Stimulated activated CD8-positive, alpha-beta memory T cell treated with anti-CD3 and anti-CD28 coated beads, Interleukin-15, amount 100 ng/mL, for 1 hour (primary cell): ENCODE results near the gene CD2.

Experiments
- DNase-seq: peaks from one replicate; pipeline ENCODE4 v3.0.0-alpha.2; 2020; ENCODE audit warnings: low read depth

The CD2 gene, protein sequence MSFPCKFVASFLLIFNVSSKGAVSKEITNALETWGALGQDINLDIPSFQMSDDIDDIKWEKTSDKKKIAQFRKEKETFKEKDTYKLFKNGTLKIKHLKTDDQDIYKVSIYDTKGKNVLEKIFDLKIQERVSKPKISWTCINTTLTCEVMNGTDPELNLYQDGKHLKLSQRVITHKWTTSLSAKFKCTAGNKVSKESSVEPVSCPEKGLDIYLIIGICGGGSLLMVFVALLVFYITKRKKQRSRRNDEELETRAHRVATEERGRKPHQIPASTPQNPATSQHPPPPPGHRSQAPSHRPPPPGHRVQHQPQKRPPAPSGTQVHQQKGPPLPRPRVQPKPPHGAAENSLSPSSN

DNA sequence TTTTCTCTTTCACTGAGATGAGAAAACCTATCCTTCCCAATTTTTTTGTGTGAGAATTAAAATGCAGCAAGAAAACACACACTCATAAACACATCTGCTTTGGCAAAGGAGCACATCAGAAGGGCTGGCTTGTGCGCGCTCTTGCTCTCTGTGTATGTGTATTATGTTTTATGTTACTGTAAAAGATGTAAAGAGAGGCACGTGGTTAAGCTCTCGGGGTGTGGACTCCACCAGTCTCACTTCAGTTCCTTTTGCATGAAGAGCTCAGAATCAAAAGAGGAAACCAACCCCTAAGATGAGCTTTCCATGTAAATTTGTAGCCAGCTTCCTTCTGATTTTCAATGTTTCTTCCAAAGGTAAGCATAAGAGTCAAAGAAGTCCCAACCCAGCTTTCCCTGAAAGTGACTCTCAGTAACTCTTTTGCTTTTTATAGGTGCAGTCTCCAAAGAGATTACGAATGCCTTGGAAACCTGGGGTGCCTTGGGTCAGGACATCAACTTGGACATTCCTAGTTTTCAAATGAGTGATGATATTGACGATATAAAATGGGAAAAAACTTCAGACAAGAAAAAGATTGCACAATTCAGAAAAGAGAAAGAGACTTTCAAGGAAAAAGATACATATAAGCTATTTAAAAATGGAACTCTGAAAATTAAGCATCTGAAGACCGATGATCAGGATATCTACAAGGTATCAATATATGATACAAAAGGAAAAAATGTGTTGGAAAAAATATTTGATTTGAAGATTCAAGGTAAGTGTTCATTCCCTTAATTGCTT is at the start of gene CD2:
Gene CD2 (plus strand): TSS at position 233 of the 780 bp plus-strand sequence. CDS start 63 bp downstream, at position 296.
- no peak for DNase-seq

DNA sequence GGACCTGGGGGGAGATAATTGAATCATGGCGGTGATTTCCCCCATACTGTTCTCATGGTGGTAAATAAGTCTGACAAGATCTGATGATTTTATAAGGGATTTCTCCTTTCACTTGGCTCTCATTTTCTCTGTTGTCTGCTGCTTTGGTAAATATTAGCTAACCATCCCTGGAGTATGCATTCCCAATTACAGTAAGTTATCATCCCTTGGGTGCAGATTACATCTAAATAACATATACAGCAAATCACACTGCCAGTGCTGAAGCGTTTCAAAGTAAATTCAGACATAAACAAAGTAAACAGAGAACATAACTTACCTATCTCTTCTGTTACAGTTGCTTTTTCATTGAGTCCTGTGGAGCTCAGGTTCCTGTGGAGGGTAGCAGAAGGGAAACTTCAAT is 48.1 kb upstream of the CD2 start:
- DNase-seq, result no peak

DNA sequence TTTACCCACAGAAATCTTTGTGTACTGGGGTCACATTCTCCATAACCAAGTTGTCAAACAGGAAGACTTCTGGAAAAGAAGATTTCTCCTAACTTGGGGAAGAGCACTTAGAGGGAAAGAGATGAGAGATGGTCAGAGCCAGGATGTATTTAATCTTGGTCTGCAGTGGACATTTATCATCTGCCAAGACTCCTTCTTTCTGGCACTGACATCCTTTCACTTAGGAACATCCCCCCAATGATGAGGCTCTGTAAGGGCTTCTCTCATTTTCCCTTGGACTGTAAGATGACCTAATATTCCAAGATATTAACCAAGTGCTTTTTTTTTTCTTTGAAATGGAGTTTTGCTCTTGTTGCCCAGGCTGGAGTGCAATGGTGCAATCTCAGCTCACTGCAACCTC is 47.4 kb upstream of the CD2 start:
- no peak for DNase-seq

DNA sequence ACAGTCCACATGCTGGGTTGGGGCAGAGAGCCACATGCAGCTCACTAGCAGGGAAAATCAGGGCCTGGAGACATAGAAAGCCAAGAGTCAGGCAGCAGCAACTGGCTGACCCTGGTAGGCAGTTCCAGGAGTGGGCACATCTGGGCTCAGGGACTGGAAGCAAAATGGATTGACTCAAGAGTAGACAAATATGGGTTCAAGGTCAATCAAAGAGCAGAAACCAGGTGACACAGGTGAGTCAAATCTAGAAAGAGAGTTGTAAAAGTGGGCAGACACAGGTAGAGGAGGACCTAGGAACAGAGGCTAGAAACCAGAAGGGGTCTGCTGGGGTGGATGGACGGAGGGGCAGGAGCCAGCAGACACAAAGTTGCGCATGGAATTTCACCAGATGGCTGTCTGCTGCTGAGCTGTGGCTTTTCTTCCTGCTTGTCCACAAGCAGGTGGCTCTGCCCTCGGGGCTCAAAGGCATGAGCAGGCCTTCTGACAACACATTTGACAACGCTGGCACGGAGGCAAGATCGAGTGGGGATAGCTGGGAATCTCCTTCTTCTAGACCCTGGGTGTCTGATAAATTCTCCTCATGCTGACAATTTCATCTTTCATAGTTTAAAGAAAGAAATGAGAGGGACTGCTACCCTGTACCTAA is 45.9 kb upstream of the CD2 start:
- DNase-seq, result no peak

DNA sequence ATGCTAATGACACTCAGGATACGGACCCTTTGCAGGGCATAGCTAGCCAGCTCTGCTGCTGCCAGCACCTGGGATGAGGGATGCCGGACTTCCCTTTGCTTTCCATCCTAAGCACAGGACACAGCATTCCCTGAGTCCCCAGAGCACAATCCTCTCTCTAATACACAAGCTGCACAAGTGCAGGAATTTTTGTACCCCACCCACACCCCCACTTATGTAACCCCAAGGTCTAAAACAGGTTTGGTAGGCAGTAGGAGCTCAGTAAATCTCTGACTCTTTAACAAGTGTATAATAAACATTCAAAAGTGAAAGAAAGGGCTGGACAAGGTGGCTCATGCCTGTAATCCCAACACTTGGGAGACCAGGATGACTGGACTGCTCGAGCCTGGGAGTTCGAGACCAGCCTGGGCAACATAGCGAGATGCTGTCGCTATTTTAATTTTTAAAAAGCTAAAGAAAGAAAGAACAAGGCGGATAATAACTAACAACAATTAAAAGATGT is 44.5 kb upstream of the CD2 start:
- no peak for DNase-seq

DNA sequence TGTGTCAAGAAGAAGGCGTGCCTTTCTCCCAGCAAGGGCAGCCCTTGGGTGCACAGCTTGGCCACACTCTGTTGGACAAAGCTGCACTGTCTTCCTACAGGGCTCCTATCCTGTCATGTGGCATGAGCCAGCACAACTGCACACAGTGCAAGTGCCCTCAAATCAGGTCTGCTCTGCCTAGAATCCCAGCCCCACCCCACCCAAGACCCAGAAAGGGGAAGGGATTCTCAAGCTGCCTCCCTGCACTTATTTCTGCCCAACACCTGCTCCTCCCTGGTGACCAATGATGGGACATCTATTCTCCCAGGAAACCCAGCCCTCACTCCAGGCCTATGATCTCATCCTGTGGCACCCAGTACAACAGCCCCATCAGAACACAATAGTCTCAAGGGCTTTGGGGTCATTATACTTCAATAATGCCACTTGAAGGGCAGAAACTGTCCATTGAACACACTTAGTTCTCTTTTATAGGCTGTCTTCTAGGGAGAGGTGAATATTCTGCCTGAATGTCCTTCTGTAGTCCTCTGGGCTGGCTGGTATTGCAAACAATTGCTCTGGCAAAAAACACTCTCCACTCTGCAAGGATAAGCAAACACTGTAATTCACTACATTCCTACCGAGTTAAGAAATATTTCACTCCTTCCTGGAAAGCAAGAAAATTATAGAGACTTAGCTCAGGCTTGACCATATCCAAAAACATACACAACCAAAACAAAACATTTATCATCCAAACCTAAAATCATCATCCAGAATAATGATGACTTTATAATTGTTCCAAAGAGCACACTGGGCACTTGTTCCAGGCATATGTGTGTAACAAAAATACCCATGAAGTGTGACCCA is 43.6 kb upstream of the CD2 start:
- DNase-seq, result no peak

DNA sequence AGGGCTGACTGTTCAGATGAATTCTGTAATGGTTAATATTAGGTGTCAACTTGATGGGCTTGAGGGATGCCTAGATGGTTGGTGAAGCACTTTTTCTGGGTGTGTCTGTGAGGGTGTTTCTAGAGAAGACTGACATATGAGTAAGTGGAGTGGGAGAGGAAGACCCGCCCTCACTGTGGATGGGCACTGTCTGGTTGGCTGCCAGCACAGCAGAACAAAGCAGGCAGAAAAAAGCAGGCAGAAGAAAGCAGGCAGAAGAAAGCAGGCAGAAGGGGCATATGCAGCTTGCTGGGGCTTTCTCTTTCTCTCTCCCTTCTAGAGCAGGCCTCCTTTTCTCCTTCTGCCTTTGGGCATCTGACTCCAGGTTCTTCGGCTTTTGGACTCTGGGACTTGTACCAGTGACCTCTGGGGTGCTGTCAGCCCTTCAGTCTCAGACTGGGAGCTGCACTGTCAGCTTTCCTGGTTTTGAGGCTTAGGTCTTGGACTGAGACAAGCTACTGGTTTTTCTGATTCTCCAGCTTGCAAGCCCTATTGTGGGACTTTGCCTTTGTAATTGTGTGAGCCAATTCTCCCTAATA is 42.9 kb upstream of the CD2 start:
- no peak for DNase-seq

DNA sequence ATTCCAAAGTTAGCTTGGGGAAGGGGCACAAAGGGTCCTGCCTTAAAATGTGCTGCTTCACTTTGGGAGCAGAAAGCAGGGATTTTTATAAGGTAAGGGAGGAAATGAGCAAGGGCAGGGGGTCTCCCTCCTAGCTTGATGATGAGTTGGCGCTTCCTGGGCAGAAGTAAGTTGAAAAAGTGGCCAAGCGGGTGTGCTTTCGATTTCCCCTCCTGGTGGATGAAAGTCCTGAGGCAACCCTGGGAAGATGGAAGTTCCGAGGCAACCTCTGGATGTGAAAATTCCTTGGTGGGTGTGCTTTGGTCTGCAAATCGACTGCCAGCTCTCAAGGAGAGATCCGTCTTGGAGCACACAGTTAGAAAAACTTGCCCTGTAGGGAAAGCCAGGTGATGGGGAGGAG is 41.7 kb upstream of the CD2 start:
- DNase-seq, result no peak

DNA sequence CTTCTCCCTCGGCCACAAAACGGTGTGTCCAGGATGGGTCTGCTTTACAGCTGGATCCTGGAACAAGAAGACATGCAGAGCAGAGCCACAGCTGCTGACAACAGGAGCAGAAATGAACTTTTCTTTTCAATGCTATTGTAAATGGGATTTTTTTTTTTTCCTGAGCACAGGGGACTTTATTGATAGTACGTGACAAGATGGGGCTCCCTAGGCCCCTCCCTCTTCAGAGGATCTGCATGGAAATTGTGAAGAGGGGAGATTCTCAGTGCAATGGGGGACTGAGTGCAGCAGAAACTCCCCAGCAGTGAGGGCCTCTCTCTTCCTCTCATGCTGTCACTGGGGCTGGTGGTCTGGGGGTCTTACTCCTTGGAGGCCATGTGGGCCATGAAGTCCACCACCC is 40.8 kb upstream of the CD2 start:
- DNase-seq, result no peak

DNA sequence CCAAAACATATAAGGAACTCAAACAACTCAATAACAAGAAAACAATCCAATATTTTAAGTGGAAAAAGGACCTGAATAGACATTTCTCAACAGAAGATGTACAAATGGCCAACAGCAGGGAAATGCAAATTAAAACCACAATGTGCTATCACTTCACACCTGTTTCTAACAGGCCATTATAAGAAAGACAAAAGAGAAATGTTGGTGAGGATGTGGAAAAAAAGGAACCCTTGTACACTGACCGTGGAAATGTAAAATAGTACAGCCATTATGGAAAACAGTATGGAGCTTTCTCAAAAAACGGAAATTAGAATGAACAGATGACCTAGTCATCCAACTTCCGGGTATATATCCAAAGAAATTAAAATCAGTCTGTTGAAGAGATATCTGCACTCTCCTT is 37.8 kb upstream of the CD2 start:
- no peak for DNase-seq

DNA sequence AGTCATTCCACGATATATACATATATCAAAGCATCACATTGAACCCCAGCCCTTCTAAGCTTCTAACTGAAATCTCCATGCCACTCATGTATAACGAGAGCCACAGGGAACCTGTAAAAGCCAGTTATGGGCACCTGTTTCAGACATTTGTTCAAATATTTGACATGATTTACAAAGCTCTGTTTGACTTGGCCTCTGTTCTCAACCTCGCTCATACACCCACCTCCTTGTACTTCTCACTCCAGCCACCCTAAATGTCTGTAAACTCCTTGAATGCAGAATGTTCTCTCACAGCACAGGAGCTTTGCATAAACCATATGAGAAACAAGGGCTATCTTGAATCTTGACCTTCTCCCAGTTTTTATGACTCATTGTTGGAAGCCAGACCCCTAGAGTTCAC is 36.9 kb upstream of the CD2 start:
- DNase-seq, result no peak

DNA sequence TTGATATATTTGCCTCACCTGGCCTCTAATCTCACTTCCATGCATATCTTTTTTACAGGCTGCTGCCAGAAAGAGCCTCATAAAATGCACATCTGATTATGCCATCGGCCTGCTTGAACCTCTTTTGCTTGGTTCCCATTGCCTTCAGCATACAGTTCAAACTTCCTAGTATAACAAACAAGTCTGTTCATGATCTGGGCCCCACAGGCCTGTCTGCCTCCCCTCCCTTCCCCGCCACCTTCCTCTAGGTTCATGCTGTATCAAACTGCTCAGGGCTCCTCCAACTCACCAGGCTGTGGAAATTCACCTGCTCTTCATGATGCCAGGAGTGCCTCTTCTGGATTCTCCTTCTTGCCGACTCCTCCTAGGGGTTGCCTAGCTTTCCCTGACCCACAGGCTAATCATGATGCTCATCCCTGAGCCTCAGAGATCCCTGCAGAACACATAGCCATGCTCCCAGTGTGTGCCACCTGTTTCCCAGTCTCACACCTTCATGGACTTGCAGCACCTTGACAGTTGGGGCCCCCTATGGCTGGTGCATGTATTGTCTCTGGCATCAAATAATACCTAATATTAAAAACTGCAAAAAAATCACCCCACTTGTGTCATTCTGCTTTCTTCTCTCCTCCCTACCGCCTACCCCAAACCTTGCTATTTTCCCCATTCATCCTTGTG is 33.7 kb upstream of the CD2 start:
- no peak for DNase-seq

DNA sequence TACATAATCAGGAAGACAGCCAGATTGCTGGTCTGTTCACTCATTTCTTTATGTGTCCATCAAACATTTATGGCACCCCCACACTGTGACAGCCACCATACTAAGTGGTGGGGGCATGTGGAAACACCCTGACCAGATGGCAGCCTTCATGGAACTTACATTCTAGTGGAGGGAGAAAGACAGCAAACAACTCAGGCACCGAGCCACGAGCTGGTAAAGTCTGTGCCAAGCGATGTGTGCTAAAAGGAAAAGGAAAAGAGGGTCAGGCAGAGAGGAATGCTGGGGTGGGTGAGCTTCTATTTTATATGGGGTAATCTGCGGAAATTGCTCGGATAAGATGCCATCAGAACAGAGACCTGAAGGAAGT is 33.2 kb upstream of the CD2 start:
- no peak for DNase-seq

DNA sequence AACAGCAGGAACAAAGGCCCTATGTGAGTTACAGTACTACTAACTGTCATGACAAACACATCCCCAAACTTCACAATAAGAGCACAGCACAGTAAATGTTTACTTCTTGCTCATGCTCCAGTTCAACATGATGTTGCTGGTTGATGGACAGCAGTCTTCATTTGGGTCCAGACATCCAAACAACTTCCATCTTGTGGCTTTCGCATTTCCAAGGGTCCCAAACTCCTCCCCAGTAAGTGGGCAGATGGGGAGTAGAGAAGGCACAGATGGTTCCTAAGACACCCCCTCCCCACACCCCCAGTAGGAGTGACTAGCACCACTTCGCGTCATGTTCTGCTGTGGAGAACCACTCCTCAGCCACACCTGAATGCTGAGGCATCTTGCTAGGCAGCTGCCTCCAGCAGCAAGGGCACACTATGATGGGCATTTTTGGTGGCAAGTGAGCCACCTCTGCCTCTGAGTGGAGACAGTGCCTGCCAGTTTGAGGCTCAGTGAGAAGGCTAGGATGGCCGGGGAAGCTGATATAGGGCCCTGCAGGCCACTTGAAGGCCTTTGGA is 32.7 kb upstream of the CD2 start:
- no peak for DNase-seq

DNA sequence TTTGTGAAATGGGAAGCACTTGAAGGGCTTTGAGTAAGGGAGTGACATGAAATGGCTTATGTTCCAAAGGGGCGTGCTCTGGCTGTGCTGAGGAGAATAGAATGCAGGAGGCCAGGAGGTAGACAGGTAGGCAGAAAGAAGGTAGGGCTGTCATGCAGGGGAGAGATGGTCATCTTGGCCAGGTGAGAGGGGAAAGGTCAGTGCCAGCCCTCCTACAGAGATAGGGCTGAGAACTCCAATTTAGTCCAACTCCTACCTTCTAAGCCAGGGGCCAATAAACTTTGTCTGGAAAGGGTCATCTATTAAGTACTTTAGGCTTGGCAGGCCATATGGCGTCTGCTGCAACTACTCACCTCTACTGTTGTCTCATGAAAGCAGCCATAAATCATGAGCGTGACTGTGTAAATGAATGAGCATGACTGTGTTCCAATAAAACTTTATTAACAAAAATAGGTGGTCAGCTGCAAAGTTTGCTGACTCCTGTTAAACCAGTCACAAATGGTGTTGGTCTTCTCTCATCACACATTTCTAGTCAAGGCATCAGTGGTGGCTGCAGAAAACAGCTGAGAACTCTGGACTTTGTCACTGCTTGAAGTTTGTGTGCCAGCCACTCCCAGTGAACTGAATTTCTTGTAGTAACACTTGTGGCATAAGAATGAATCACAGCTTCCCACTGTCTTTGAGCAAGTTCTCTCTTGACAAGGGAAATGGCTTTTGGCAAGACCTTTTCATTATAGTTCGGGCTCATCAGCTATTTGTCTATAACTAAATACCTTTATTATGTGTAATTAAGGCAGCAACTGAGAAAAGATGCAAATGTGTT is 32.0 kb upstream of the CD2 start:
- DNase-seq, result no peak

DNA sequence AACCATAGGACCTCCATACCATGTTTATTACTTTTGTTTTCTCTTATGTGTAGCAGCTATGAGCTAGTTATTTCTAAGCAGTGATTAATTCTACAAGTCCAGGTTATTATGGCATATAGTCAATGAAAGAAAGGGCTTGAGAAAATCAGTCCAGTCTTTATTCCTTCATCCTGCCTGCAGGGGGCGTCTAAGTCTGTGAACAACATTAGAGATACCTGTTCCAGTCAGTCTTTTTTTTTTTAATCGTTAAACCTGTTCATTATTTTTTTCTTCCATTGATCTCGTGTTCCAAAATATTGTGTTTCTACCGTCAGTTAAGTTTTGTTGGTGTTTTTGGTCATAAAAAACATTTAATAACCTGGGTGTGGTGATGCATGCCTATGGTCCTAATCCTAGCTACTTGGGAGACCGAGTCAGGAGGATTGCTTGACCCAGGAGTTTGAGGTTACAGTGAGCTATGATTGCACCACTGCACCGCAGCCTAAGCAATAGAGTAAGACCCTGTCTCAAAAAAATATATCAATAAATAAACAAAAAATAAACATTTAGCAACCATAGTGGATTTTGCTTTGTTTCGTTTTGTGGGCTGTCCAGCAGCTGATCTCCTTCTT is 29.4 kb upstream of the CD2 start:
- peak; percentile 73 for DNase-seq

DNA sequence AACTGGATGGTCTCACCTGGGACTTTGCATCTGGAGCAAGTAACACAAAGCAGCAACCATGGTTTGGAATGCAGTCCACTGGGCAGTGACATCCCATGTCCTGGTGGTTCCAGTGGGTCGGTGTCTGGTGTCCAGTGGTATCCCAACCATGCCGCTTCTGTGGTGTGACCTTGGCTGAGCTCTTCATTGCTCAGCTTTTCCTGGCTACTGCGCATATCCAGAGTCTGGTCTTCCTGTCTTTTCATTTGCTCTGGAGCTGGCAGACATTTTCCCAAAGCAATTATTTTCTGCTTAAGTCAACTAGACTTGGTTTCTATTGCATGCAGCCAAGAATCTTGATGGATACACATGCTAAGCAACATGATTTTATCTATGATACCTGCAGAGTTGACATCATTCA is 28.4 kb upstream of the CD2 start:
- DNase-seq, result no peak

DNA sequence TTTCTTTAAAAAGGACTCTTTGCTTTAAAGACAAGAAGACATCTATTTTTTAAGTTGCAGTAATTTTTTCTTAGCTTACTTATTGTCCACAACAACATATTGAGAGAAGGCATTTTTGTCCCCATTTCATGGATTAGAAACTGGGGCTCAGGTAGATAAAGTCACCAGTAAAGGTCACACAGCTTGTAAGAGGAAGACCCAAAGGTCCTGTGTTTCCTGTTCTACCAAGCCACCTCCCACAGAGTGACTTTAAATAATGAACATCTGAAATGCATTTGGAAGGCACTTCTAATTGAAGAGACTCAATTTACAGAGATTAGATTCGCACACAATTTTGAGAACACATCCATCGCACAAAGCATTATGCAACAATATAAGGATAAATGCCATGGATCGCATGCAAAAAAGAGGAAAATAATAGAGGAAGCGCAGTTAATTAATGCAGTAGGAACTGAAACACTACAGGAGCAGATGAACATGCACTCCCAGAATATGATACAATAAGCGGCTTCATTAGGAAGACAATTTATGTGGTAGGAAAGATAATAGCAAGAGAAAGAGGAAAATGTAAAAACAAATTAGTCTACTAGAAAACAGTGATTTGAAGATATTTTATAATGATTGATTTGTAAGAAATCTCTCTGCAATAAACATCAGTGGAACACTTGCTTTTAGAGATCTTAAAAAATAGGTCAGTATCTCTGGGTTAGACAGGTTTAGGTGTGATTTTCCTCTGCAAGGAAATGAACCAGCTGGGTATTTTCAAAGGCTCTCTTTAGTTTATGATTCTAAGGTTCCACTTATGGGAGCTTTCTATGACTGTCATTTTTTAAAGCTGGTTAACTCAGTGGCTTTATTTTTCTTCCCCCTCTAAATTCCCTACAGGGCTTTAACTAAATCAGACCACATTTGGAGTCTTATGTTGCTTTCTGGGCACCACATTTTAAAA is 27.1 kb upstream of the CD2 start:
- DNase-seq, result no peak
